HuH-7.5 (cell line): ENCODE data around the gene RIPOR3.
"Not testable (repeated sequence)": the region's sequence is repeated elsewhere in the genome, so short reads cannot be mapped to it uniquely, and the experiment has no call there.

ENCODE experiments used
- DNase-seq: peaks from one replicate; pipeline ENCODE4 v3.0.0; 2011; ENCODE audit warnings: low spot score

The RIPOR3 gene

GRCh38 chr20:50680105-50680960, 11.0 kb downstream of the RIPOR3 start:
- peak; percentile 92 for DNase-seq

GRCh38 chr20:50679753-50680104, 11.6 kb downstream of the RIPOR3 start:
- no peak for DNase-seq

GRCh38 chr20:50678169-50678898, 13.0 kb downstream of the RIPOR3 start:
- peak; percentile 61 for DNase-seq

GRCh38 chr20:50676858-50677257, 14.5 kb downstream of the RIPOR3 start:
- peak; percentile 21 for DNase-seq

GRCh38 chr20:50676377-50676731, 15.0 kb downstream of the RIPOR3 start:
- DNase-seq, result not testable (repeated sequence)

- peak; percentile 73 for DNase-seq
Observed at GRCh38 chr20:50675671-50676376, 15.5 kb downstream of the RIPOR3 start.

- no peak for DNase-seq
Observed at GRCh38 chr20:50674138-50674825, 17.1 kb downstream of the RIPOR3 start.

GRCh38 chr20:50673466-50674137, 17.7 kb downstream of the RIPOR3 start:
- no peak for DNase-seq

GRCh38 chr20:50673146-50673465, 18.2 kb downstream of the RIPOR3 start:
- DNase-seq, result no peak

GRCh38 chr20:50672400-50673145, 18.8 kb downstream of the RIPOR3 start:
- no peak for DNase-seq

- no peak for DNase-seq
Observed at GRCh38 chr20:50671626-50672025, 19.7 kb downstream of the RIPOR3 start.

- not testable (repeated sequence) for DNase-seq
Observed at GRCh38 chr20:50671010-50671409, 20.3 kb downstream of the RIPOR3 start.

GRCh38 chr20:50670126-50670862, 21.0 kb downstream of the RIPOR3 start:
- DNase-seq, result peak; percentile 97

GRCh38 chr20:50668798-50669197, 22.5 kb downstream of the RIPOR3 start:
- DNase-seq, result no peak

- no peak for DNase-seq
Observed at GRCh38 chr20:50668326-50668725, 23.0 kb downstream of the RIPOR3 start.

GRCh38 chr20:50666709-50667298, 24.5 kb downstream of the RIPOR3 start:
- DNase-seq, result no peak

- no peak for DNase-seq
Observed at GRCh38 chr20:50664254-50664653, 27.1 kb downstream of the RIPOR3 start.

- DNase-seq, result no peak
Observed at GRCh38 chr20:50663095-50663821, 28.1 kb downstream of the RIPOR3 start.

- DNase-seq, result no peak
Observed at GRCh38 chr20:50659975-50660670, 31.2 kb downstream of the RIPOR3 start.
